SU-DHL-6 (cell line): Measurements from ENCODE around the gene PIAS3.

Experiments
- H2AFZ ChIP-seq: fragments of 200-600 bp; sonication (generic); 2 replicates; pipeline ENCODE4 v1.6.1; 2014; ENCODE audit warnings: low read depth, mild to moderate bottlenecking, moderate library complexity, mixed read lengths, antibody characterized with exemption, low read length; ENCODE audit not compliant: severe bottlenecking
- H3F3A ChIP-seq: fragments of 200-600 bp; shearing (Covaris generic); 2 replicates; pipeline ENCODE4 v1.6.0; 2016; ENCODE audit warnings: antibody characterized with exemption, mild to moderate bottlenecking; ENCODE audit not compliant: insufficient read depth
- H3K27ac ChIP-seq: fragments of 200-600 bp; sonication (generic); 2 replicates; pipeline ENCODE4 v1.5.1; 2016; ENCODE audit warnings: low read depth, mild to moderate bottlenecking, low read length, moderate library complexity, mixed read lengths
- H3K27me3 ChIP-seq: fragments of 200-600 bp; sonication (generic), shearing (Covaris generic); 2 replicates; pipeline ENCODE4 v1.6.0; 2014; ENCODE audit warnings: mild to moderate bottlenecking, low read length
- H3K36me3 ChIP-seq: fragments of 200-600 bp; sonication (generic); 2 replicates; pipeline ENCODE4 v1.6.1; 2014; ENCODE audit warnings: mild to moderate bottlenecking, low read length, mixed read lengths
- H3K4me2 ChIP-seq: fragments of 300-600, 200-600 bp; shearing (Covaris generic), sonication (generic); 2 replicates; pipeline ENCODE4 v1.6.0; 2014; ENCODE audit warnings: low read length, low read depth, mild to moderate bottlenecking; ENCODE audit not compliant: poor library complexity, severe bottlenecking
- H3K4me3 ChIP-seq: fragments of 200-600 bp; sonication (generic); 2 replicates; pipeline ENCODE4 v1.5.1; 2014; ENCODE audit warnings: antibody characterized with exemption, low read length, mild to moderate bottlenecking, mixed read lengths; ENCODE audit not compliant: insufficient read depth, poor library complexity, severe bottlenecking
- H3K79me2 ChIP-seq: fragments of 200-600 bp; sonication (generic); 2 replicates; pipeline ENCODE4 v1.6.1; 2014; ENCODE audit warnings: mild to moderate bottlenecking, low read length, moderate library complexity; ENCODE audit not compliant: insufficient read depth
- H3K9ac ChIP-seq: fragments of 200-600 bp; sonication (generic); 2 replicates; pipeline ENCODE4 v1.7.0; 2014; ENCODE audit warnings: mild to moderate bottlenecking, low read length
- H3K9me2 ChIP-seq: fragments of 200-600 bp; sonication (generic); replicated peaks from 2 replicates; pipeline ENCODE4 v1.6.1; 2014; ENCODE audit warnings: low read length; ENCODE audit not compliant: insufficient read depth
- H3K9me3 ChIP-seq: fragments of 200-600 bp; sonication (generic); 2 replicates; pipeline ENCODE4 v1.6.1; 2014; ENCODE audit warnings: low read length, mixed read lengths; ENCODE audit not compliant: insufficient read depth
- H4K20me1 ChIP-seq: fragments of 200-600 bp; sonication (generic); 2 replicates; pipeline ENCODE4 v1.6.1; 2014; ENCODE audit warnings: low read depth, mild to moderate bottlenecking, antibody characterized with exemption, low read length, moderate library complexity, mixed read lengths
- EZH2phosphoT487 ChIP-seq: fragments of 200-600 bp; sonication (generic), shearing (Covaris generic); conservative IDR thresholded peaks from 2 replicates; pipeline ENCODE4 v1.6.1; 2018; ENCODE audit warnings: mild to moderate bottlenecking, antibody characterized with exemption, low read length, moderate library complexity, mixed read lengths
- TF ChIP-seq, protein P1 (sequence below): fragments of 200-600 bp; sonication (generic); IDR thresholded peaks from one replicate; pipeline ENCODE4 v1.5.1; 2017; ENCODE audit warnings: antibody characterized with exemption, mild to moderate bottlenecking, low read length, moderate library complexity; ENCODE audit not compliant: insufficient read depth, poor library complexity, severe bottlenecking

The PIAS3 gene

DNA sequence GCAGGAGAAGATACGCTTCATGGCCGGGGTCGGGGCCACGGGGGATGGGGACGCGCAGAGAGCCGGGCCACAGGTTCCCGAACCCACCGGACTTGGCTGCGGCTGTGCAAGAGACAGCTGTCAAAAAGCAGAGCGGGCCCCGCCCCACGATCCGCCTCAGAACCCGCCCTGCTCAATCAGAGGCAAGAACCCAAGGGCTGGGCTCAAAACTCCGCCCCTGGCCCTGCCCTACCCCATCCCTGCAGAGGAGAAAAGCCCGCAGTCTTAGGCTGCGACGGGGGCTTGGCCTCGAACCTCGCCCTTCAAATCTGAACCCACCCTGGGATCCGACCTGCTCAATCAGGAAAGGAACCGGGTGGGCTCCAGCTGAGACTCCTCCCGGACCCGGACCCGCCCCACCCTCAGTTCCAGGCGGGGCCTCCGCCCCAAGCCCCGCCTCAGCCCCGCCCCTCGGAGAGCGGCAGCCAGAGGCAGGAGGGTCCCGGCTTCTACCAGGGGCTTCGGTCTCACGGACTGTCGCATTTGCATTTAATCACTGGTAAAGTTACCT, 26.9 kb upstream of the PIAS3 start, which contains the start of gene ANKRD35:
TSS of gene ANKRD35 (minus strand) at position 129 of the 550 bp plus-strand sequence. CDS start at position 21, 108 bp downstream.
- no peak within 1 kb of the TSS for H3K27ac ChIP-seq
- peak within 1 kb of the TSS; percentile 97 for H2AFZ ChIP-seq
- no peaks in the 10 kb centered on the region for H3K36me3 ChIP-seq
- no peaks in the 10 kb centered on the region for H3F3A ChIP-seq
- no peak for TF ChIP-seq EZH2phosphoT487
- TF ChIP-seq, protein P1, sequence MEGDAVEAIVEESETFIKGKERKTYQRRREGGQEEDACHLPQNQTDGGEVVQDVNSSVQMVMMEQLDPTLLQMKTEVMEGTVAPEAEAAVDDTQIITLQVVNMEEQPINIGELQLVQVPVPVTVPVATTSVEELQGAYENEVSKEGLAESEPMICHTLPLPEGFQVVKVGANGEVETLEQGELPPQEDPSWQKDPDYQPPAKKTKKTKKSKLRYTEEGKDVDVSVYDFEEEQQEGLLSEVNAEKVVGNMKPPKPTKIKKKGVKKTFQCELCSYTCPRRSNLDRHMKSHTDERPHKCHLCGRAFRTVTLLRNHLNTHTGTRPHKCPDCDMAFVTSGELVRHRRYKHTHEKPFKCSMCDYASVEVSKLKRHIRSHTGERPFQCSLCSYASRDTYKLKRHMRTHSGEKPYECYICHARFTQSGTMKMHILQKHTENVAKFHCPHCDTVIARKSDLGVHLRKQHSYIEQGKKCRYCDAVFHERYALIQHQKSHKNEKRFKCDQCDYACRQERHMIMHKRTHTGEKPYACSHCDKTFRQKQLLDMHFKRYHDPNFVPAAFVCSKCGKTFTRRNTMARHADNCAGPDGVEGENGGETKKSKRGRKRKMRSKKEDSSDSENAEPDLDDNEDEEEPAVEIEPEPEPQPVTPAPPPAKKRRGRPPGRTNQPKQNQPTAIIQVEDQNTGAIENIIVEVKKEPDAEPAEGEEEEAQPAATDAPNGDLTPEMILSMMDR: no peak
- no peaks in the 10 kb centered on the region for H3K79me2 ChIP-seq
- H3K4me2 ChIP-seq: peak within 1 kb of the TSS; percentile 77
- H3K9me3 ChIP-seq: no peaks in the 10 kb centered on the region
- H3K4me3 ChIP-seq: peak within 1 kb of the TSS; percentile 83
- H3K9me2 ChIP-seq: no peaks in the 10 kb centered on the region
- peak within 1 kb of the TSS; percentile 24; the same call in 1 of the 2 replicates for H3K9ac ChIP-seq
- no peaks in the 10 kb centered on the region for H4K20me1 ChIP-seq
- H3K27me3 ChIP-seq: no peaks in the 10 kb centered on the region

DNA sequence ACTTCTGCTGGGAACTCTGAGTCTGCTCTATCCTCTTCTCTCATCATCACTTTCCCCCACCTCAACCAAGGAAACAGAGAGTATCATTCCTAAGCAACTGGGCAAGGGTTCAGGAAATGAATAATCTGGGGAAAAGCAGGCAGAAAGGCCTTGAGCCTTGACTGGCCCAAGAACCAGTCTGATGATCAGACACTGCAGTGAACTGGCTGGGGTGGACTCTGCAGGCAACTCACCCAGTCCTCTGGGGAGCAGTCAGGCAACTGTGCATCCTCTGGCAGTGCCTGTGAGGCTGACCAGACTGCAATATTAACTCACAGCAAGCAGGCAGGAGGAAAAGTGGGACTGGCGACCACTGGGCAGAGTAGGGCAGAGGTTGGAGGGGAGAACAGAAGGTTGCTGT, 25.8 kb upstream of the PIAS3 start:
- H2AFZ ChIP-seq: no peak overlapping the region
- no peak for TF ChIP-seq EZH2phosphoT487
- TF ChIP-seq, protein P1: no peak

DNA sequence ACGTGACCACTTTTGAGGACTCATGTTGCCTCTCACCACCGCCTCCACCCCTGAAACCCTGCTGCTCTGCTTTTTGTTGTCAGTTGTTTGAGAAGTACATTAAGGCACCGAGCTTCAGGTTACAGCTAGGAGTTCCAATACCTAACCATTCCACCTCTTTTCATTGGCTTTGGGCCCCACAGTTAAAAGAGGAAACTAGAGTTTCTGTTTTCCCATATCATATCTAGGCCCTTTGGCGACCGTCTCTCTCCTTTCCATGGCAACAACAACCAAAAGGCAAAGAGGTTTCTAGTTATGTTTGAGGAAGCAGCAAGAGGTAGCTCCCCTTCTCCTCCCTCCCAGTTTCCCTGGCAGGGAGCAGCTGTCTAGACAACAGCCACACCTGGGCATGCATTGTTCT, 20.9 kb upstream of the PIAS3 start:
- no peaks in the 10 kb centered on the region for H3K9me3 ChIP-seq
- H3K4me3 ChIP-seq: no peak overlapping the region
- H3K27me3 ChIP-seq: no peaks in the 10 kb centered on the region
- H3K9me2 ChIP-seq: no peaks in the 10 kb centered on the region
- no peak for TF ChIP-seq EZH2phosphoT487
- TF ChIP-seq, protein P1: no peak
- no peaks in the 10 kb centered on the region for H3F3A ChIP-seq
- no peaks in the 10 kb centered on the region for H3K36me3 ChIP-seq
- H2AFZ ChIP-seq: no peak overlapping the region
- H3K4me2 ChIP-seq: no peak overlapping the region
- no peak overlapping the region for H3K27ac ChIP-seq
- no peaks in the 10 kb centered on the region for H4K20me1 ChIP-seq
- no peak overlapping the region for H3K9ac ChIP-seq
- H3K79me2 ChIP-seq: no peaks in the 10 kb centered on the region

More for the DNA sequence above, 25.8 kb upstream of the PIAS3 start:
- no peak overlapping the region for H3K4me3 ChIP-seq
- no peaks in the 10 kb centered on the region for H4K20me1 ChIP-seq
- H3K9ac ChIP-seq: no peak overlapping the region
- no peak overlapping the region for H3K4me2 ChIP-seq
- H3K27me3 ChIP-seq: no peaks in the 10 kb centered on the region
- H3K27ac ChIP-seq: no peak overlapping the region
- no peaks in the 10 kb centered on the region for H3K9me3 ChIP-seq
- no peaks in the 10 kb centered on the region for H3K36me3 ChIP-seq
- no peaks in the 10 kb centered on the region for H3K9me2 ChIP-seq
- no peaks in the 10 kb centered on the region for H3K79me2 ChIP-seq
- no peaks in the 10 kb centered on the region for H3F3A ChIP-seq
